HG02840 (cell line): ENCODE results near the gene ST3GAL2.

Source experiments
- ATAC-seq: cut with Tn5 transposase; IDR thresholded peaks from one replicate; pipeline ENCODE4 v1.9.1; 2021; ENCODE audit warnings: mild to moderate bottlenecking, moderate library complexity, moderate number of reproducible peaks; ENCODE audit not compliant: unreplicated experiment, low FRiP score

Gene ST3GAL2, protein sequence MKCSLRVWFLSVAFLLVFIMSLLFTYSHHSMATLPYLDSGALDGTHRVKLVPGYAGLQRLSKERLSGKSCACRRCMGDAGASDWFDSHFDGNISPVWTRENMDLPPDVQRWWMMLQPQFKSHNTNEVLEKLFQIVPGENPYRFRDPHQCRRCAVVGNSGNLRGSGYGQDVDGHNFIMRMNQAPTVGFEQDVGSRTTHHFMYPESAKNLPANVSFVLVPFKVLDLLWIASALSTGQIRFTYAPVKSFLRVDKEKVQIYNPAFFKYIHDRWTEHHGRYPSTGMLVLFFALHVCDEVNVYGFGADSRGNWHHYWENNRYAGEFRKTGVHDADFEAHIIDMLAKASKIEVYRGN

DNA sequence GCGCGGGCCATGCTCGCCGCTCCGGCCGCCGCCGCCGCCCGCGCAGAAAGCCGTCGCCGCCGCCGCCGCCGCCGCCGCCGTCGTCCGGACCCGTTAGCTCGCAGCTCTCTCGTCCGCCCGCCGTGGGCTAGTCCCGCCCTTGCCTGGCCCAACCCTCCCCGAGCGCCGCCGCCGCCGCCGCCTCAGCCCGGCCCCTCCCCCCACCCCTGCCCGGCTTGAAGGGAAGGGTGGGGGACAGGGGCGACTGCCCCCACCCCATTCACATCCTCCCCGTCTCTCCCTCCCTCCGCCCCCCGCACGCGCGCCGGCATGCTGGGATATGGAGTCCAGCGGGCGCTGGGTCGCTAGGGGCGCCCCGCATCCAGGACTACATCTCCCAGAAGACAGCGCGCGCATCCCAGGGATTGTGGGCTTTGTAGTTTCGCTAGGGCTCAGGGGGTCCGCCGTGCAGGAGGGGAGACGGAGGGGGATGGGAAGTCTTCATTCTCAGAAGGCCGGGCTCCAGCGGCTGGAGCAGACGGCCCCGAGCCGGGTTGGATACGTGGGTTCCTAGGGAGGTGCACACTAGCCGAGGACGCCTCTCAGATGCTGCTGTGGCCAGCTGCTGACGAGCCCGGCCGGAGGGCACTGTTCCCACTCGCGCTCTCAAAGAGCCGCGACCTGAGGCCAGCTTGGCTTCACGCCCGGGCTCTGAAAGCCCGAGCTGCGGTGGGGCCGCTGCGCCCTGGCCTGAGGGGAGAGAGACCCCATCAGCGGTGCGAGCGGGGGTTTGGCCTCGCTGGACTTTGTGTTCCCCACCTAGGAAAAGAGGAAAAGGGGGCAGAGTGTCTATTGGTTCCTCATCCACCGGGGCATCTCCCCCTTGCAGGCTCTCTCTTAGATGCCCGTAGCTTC, at the start of gene ST3GAL2:
TSS of gene ST3GAL2 (minus strand) at position 132 of the 894 bp plus-strand sequence. CDS start 40,570 bp downstream, outside the sequence.
- ATAC-seq = peak; percentile 86

DNA sequence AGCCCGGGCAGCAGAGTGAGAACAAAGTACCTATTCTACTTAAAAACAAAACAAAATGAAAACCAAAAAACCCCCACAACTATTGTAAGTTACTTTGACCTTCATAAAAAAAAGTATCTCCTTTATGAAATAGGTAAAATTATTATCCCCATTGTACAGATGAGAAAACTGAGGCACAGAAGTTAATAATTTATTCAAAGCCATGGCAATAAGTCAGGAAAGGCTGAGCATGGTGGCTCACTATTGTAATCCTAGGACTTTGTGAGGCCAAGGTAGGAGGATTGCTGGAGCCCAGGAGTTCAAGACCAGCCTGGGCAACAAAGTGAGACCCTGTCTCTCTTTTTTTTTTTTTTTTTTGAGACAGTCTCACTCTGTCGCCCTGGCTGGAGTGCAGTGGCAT, 46.0 kb upstream of the ST3GAL2 start:
- no peak for ATAC-seq

DNA sequence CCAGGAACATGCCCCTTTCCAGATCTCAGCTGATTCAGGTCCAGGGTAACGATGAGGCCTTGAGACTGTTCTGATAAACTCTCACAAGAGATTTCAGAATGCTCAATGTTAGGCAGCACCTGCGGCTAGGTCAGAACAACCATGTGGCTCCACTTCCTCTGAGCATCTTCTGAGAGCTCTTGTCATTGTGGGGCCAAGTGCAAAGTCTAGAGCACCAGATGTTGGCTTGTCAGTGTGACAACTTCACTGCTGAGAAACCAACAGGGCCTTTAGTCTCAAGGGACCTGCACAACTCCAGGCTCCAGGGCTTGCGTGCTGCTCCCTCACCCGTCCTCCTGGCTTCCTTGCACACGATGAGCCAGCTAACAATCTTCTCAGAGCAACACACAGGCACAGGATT, 44.5 kb upstream of the ST3GAL2 start:
- no peak for ATAC-seq

DNA sequence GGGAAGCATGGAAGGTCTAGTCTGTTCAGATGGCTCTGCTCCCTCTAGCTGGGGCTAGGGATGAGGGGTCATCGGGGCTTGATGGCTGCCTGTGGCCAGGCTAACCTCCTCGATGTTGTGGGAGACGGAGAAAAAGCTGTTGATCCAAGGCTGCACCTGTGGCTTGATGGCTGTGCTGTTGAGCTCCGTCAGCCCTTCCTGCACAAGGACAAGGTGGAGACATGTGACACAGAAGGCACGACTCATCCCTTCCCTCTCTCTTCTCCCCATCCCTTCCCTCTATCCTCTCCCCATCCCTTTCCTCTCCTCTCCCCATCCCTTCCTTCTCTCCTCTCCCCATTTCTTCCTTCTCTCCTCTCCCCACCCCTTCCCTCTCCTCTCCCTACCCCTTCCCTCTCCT, 43.7 kb upstream of the ST3GAL2 start:
- ATAC-seq = no peak

DNA sequence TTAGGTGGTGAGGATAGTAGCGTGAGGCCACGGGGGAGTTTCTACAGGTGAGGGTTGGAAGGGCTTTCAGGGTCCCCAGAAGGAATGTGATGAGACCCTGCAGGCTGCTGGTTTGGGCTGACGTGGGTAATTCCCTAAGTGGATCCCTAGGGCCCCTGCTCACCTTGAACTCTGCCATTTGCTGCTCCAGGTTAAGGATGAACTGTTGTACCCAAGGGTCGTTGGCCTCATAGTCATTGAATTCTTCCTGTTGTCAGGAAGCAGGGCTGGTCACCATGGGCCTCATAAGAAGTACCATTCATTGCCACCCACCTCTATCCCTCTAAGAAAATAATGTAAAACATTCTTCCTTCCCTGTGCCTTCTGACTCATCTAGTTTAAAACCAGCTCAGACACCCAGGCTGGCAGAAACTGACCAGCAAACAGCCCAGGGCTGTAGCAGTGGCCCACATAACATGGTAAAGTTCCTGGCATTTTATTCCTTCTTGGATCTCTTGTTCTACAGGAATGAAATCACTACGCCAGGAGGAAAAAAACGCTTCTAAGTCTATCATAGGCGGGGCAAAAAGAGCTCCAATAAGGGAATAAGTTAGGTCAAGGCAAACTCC, 43.1 kb upstream of the ST3GAL2 start:
- no peak for ATAC-seq

DNA sequence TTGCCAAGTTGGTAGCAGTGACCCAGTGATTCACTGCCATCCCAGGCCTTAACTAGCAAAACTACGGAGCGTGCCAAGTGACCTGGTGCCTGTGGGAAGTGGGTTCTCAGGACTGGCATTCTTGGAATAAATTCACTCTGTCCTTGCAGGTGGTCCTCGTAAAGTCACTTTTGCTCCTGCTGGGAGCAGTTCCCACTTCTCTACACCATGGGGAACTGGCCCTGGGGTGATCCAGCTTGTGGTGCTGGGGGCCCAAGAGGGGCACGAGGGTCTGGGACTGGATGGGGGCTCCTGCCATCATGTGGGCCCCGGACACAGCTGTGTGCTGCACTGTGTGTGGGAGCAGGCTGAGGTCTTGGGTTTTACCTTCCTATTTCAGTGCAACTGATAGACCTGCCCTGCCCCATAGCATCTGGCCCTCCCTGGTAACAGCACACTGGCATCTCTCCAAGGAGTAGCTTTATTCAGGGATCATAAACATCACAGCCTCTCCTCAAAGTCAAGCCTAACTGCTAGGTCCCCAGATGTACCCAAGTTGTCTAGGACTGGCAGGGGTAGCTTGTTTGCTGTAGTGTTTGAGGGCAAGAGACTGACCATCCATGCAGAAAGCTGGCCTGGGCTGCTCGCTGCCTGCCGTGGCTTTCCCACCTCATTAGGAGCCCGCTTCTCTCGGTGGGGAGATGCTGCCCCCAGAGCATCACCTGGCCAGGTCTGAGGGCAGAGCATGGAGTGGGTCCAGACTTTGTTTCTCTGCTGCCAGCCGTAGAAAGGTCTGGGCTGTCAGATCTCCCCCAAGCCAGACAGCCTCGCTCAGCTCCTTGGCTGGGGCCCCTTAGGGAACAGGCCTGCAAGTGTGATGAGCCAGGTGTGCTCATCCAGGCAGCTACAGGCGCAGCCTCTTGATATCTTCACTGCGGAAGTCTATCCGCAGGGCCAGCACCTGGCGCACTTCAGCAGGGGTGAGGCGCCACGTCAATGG, 41.5 kb upstream of the ST3GAL2 start:
- no peak for ATAC-seq

DNA sequence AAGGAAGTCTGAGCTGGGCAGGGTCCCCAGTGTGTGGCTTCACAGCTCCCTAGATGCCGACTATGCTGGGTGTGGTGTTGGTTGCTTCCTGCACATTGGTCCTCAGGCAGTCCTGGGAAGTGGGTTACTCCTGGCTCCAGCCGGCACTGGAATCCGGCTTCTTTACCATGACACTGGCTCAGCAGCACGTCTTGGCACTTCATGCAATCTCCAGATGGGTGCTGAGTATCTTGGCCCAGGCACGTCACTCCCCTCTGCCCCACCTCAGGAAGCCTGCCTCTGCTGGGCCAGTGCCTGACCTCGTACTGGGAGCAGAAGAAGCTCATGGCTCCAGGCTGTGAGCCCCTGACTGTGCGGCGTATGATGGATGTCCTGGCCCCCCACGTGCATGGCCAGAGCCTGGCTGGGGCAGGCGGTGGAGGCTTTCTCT, 40.0 kb upstream of the ST3GAL2 start:
- ATAC-seq = no peak

DNA sequence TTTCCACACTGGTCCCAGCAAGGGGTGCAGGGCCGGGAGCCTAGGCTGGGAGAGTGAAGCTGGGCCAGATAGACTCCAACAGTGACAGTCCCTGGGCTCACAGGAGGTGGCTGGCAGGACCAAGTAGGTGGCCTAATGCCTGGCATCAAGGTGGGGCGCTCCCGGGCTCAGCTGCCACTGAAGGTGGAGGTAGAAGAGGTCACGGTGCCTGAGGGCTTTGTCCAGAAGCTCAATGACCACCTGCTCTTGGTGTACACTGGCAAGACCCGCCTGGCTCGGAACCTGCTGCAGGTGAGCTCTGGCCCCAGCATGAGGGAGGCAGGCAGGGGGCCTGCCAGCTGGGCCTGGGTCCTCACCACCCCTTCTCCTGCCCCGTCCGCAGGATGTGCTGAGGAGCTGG, 39.3 kb upstream of the ST3GAL2 start:
- no peak for ATAC-seq

DNA sequence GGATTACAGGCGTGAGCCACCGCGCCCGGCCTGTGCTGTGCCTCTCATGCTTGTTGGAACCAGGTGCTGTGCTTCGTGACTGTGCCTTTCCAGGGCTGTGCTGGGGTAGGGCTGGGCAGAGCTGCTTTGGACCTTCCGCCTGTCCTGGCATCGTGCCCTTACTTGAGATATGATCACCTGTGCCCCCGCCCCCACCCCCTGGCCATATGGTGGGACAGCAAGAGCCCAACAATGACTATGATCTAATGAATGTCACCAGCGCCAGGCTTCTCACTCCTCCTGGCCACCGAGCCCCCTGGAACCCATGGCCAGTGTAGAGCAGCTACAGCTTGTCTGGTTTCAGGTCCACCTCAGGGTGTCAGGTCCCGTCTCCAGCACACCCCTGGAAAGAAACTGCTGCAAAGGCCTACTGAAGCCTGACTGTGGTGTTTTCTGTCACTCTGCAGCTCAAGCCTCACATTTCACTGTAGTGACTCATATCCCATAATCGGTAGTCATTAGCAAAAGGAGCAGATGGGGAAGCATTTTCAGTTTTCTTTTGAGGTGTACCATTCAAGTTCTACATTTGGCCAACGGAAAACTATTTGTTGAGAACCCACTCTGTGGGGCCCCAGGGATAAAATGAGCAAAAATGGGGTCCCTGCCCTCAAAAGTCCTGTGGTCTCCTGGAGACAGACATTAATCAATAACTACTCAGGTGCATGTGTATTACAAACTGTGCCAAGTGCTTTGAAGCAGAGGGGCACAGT, 37.5 kb upstream of the ST3GAL2 start:
- peak; percentile 75 for ATAC-seq

DNA sequence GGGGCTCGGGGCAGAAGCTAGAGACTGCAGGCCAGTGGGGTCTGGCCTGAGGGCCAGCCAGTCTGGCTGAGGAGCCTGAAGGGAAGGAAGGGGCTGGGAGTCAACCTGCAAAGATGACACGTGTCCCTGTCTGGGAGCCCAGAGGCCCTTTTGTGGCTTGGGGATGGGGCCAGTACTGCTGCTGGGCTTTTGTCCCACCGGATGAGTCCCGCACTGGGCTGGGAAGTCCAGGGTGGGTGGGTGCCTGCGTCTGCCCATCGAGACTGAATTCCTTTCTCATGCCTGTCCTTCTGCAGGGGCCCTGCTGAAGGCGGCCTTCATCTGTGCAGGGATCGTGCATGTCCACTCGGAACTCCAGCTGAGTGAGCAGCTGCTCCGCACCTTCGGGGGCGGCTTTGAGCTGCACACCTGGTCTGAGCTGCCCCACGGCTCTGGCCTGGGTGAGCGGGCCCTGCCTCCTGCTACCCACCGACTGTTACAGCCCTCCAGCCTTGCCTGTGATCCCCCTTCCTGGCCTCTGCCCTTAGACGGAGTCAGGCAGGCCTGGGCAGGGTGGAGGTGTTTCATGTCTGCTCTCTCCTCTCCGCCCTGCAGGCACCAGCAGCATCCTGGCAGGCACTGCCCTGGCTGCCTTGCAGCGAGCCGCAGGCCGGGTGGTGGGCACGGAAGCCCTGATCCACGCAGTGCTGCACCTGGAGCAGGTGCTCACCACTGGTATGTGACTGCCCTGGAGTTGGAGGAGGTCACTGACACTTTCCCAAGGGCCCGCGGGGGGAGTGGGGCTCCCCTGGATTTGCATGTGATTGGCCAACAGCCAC, 36.4 kb upstream of the ST3GAL2 start:
- no peak for ATAC-seq

DNA sequence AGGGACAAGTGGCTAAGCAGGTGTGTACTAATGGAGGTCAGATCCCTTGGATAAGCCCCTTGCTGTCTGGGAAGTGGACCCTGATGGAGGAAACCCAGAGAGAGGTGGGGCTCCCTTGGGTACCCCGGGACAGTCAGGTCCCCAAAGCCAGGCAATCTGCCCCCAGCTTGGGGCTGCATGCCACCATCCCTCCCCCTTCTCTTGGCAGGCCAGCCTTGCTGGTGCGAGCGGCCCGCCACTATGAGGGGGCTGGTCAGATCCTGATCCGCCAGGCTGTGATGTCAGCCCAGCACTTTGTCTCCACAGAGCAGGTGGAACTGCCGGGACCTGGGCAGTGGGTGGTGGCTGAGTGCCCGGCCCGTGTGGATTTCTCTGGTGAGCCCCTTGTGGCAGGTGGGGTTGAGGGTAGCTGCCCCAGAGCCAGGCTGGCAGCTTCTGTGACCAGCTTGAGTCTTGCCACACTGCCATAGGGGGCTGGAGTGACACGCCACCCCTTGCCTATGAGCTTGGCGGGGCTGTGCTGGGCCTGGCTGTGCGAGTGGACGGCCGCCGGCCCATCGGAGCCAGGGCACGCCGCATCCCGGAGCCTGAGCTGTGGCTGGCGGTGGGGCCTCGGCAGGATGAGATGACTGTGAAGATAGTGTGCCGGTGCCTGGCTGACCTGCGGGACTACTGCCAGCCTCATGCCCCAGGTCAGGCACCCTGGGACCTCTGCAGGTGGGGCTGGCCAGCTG, 35.6 kb upstream of the ST3GAL2 start:
- no peak for ATAC-seq

DNA sequence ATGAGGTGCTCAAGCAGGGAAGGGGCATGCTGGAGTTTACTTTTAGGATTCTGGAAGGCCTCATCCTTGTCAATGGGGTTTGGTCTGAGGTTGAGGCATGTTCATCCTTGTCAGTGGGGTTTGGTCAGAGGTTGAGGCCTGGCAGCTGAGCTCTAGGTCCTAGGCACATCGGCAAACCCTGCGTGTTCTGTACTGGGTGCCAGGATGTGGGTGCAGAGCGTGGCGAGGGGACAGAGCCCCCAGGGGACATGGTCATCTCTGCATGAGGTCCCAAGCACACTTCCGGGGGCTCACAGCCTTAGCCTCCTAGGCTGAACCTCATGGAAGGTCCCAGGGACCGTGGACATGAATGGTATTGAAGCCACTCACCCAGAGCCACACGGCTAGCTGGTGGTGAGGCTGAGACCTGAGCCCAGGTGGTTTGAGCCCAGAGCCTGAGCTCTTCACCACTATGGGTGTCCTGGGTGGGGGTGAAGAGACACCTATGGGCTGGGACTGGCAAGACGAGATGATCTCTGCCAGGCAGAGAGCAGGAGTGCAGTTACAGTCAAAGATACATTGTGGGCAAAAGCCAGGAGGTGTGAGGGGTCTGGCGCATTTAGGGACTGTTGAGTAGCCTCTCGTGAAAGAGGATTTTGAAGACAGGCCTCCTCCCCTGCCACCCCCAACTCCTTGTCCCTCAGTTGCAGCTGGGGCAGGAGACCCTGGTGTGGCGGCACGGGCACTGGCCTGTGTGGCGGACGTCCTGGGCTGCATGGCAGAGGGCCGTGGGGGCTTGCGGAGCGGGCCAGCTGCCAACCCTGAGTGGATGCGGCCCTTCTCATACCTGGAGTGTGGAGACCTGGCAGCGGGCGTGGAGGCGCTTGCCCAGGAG, 34.8 kb upstream of the ST3GAL2 start:
- no peak for ATAC-seq

DNA sequence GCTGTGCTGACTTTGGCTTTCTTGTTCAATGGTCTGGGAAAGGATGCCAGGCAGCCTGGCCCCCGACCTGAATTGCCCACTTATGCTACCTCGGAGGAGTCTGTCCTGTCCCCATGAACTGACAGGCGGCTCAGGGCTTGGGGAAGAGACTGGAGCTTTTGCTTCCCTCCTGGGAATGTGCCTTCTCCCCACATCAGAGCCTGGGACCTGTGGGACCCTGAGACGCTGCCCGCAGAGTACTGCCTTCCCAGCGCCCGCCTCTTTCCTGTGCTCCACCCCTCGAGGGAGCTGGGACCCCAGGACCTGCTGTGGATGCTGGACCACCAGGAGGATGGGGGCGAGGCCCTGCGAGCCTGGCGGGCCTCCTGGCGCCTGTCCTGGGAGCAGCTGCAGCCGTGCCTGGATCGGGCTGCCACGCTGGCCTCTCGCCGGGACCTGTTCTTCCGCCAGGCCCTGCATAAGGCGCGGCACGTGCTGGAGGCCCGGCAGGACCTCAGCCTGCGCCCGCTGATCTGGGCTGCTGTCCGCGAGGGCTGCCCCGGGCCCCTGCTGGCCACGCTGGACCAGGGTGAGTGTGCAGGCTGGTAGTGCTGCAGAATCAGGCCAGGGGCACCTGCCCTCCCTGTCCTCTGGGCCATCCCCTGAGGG, 34.0 kb upstream of the ST3GAL2 start:
- no peak for ATAC-seq

DNA sequence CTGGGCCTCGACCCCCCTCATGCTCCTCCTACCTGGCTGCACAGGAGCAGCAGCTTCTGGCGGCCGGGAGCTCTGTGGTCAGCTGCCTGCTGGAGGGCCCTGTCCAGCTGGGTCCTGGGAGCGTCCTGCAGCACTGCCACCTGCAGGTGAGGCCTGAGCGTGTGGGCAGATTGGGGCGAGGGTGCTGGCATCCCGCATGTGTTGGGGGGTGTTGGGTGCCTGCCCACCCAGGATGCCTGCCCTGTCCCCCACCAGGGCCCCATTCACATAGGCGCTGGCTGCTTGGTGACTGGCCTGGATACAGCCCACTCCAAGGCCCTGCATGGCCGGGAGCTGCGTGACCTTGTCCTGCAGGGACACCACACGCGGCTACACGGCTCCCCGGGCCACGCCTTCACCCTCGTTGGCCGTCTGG, 32.0 kb upstream of the ST3GAL2 start:
- ATAC-seq = no peak

DNA sequence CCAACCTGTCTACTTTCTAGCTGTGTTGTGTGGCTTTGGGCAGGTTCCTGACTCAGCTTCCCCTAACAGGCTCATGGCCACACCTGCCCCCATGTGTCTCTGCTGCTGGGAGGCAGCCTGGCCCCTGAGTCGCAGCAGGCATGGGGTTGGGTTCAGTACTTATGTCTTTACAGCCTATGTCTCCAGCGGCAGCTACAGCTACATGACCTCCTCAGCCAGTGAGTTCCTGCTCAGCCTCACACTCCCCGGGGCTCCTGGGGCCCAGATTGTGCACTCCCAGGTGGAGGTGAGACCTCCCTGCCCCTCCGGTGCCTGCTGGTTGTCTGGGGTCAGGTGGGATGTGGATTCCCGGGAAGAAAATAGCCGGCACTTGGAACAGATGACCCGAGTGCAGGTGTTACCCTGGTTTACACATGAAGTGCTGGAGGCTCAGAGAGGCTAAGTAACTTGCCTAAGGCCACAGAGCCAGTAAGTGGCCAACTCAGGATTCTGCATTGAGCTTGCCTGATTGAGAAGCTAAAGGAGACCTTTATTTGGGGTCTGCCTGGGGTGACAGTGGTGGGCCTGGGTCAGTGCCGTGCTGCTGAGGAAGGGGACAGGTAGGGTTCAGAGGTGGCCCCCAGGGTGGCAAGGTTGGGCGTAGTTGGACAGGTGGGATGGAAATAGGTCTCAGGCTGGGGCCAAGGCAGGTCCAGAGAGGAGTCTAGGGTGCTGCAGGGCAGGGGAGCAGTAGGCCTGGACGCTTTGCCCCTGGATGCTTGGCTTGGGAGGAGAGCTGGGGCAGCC, 31.4 kb upstream of the ST3GAL2 start:
- no peak for ATAC-seq
